OCI-LY7 (cell line): ENCODE data around the gene GGT6.

Source experiments
- EZH2phosphoT487 ChIP-seq: fragments of 200-600 bp; sonication (generic); IDR thresholded peaks from 2 replicates; pipeline ENCODE4 v1.6.1; 2018; ENCODE audit warnings: low read depth, borderline replicate concordance, mild to moderate bottlenecking, mixed run types, antibody characterized with exemption, low read length, moderate library complexity, mixed read lengths
- TF ChIP-seq, protein P1 (sequence below): fragments of 200-600 bp; sonication (generic); conservative IDR thresholded peaks from 2 replicates; pipeline ENCODE4 v1.5.1; 2014; ENCODE audit warnings: mild to moderate bottlenecking, antibody characterized with exemption, low read length, moderate library complexity, mixed read lengths

DNA sequence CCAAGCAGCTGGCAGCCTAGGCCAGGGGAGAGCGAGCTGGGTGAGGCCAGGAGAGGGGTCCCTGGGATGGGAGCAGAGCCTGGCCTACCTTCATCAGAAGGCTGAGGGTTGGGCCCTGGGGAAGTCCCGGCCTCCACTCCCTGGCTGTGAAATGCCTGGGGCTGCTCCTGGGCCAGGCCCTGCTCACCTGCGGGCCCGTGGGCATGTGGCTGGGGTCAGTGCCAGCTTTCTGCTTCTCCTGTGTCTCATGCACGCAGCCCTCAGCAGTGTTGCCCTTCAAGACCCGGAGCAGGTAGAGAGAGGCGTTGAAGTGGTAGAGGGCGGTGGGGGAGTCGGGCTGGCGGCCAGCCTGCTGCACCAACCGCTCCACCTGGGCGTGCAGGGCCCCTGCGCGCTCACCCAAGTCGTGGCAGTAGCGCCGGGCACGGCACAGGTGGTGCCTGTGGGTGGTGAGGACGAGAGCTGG lies 17.6 kb downstream of the GGT6 start:
- TF ChIP-seq, protein P1, sequence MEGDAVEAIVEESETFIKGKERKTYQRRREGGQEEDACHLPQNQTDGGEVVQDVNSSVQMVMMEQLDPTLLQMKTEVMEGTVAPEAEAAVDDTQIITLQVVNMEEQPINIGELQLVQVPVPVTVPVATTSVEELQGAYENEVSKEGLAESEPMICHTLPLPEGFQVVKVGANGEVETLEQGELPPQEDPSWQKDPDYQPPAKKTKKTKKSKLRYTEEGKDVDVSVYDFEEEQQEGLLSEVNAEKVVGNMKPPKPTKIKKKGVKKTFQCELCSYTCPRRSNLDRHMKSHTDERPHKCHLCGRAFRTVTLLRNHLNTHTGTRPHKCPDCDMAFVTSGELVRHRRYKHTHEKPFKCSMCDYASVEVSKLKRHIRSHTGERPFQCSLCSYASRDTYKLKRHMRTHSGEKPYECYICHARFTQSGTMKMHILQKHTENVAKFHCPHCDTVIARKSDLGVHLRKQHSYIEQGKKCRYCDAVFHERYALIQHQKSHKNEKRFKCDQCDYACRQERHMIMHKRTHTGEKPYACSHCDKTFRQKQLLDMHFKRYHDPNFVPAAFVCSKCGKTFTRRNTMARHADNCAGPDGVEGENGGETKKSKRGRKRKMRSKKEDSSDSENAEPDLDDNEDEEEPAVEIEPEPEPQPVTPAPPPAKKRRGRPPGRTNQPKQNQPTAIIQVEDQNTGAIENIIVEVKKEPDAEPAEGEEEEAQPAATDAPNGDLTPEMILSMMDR, result no peak
- TF ChIP-seq EZH2phosphoT487, result no peak
